Stimulated activated CD4-positive, alpha-beta T cell treated with anti-CD3 and anti-CD28 coated beads, Interleukin-15, amount 100 ng/mL, for 24 hours (primary cell): ENCODE data around the gene FMN1.

Source experiments
- DNase-seq: peaks from one replicate; pipeline ENCODE4 v3.0.0-alpha.2; 2020

The FMN1 gene

DNA sequence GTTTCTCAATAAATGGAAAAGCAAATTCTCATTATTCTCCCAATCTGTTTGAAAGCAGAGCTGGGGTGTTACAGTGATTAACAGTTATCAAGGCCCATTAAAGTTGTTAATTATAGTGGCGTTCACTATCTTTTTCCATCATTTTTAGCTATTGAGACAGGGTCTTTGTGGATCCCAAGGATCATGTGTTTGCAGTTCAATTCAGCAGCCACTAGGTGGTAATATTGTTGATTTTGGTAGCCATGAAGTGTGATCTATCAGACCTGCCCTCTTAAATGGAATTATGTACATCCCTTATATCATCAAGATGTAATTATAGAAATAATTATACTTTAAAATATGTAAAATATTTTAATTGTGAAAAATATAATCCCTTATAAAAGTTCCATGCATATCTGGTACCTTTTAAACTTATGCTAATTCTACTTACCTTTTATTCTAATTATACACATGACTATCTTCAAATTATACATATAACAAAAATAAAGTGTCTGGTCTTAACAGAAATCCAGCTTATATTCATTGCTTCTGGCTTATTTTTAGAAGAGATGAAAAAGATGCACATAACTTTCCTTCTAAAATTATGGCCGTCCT, 350.3 kb downstream of the FMN1 start:
- no peak for DNase-seq

DNA sequence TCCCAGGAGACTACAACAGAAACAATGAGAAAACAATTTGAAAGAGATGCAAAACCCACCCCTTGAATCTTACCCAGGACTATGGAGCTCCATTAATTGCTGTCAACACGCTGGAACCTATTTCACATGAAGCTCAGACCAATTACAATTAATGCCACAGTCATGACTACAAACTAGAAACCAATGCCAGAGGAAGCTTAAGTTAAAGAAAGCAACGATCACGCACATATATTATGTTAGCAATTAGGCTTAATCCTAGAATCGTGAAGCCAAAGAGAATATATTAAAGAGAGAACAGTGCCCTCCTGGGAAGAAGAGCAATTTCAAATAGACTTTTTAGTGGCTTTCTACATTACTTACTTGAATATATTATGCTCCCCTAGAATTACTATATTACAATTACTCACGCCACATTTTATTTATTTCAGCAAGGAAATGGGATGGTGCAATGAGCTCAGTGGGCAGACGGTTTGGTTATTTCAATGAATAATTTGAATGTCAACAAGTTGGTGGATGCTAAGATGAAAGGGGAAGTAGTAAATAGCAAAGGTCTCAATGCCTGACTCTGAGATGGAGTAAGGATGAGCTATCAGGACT, 351.2 kb downstream of the FMN1 start:
- DNase-seq, result no peak

GRCh38 chr15:32842081-32842480, 352.4 kb downstream of the FMN1 start:
- no peak for DNase-seq

- DNase-seq, result no peak
Observed at GRCh38 chr15:32840507-32841245, 353.8 kb downstream of the FMN1 start.

GRCh38 chr15:32838820-32839219, 355.7 kb downstream of the FMN1 start:
- no peak for DNase-seq

GRCh38 chr15:32838338-32838737, 356.2 kb downstream of the FMN1 start:
- DNase-seq, result no peak

DNA sequence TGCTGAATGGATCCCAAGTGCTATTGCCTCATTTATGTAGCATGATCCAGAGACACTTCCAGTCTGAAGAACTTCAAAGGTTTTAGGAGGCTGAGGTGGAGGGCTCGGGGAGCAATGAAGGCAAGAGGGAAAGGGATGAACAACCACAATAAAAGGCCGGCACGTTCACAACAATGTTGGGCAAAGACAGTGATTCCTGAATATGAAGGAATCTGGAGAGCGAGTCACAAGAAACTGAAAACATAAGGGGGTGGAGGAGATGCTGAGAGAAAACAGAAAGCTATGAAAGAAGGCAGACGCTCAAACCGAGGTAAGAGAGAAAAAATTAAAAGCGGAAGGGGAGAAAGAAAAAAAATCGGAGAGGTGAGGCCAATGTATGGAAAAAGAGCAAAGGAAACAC, 356.6 kb downstream of the FMN1 start:
- DNase-seq, result no peak

- DNase-seq, result no peak
Observed at GRCh38 chr15:32834156-32834555, 360.4 kb downstream of the FMN1 start.

DNA sequence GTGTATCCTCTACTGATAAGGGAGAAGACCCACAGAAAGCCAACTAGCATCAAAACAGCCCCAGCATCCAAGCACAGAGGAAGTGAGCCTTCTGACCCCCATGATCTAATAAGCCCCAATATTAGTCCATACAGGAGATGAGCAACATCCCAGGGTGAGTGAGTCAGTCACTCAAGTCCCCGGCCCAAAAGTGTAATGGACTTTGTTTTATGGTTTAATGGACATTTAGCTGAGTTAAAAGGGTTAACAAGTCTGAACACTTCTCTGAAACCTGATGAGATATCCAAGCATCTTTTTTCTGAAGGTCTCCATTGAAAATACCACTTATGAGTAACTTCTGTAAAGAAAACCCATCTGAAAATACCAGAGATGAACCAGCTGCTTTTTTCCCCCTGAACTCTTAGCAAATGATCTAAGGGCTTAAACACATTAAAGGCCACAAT, 361.1 kb downstream of the FMN1 start:
- DNase-seq, result no peak

- DNase-seq, result no peak
Observed at GRCh38 chr15:32831485-32831884, 363.0 kb downstream of the FMN1 start.

DNA sequence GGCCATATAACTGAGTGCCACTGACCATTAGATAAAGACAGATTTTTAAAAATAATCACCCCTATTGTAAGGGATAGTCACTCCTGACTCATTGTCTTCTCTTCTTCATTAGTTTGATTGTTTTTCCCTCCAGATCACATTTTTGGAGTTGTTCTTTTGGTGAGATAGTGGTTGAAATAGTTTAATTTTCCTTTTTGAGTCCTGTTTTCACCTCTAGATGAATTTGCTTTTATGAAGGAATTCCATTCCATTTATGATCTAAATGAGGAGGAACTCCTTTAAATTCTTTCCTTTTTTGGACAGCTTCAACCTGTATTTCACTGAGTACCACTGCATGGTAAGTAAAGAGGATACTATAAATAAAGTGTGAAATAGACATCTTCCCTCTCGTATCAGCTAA, 364.3 kb downstream of the FMN1 start:
- no peak for DNase-seq

GRCh38 chr15:32829436-32829835, 365.1 kb downstream of the FMN1 start:
- no peak for DNase-seq

GRCh38 chr15:32828507-32829186, 365.9 kb downstream of the FMN1 start:
- no peak for DNase-seq

GRCh38 chr15:32826685-32827084, 367.8 kb downstream of the FMN1 start:
- DNase-seq, result no peak

DNA sequence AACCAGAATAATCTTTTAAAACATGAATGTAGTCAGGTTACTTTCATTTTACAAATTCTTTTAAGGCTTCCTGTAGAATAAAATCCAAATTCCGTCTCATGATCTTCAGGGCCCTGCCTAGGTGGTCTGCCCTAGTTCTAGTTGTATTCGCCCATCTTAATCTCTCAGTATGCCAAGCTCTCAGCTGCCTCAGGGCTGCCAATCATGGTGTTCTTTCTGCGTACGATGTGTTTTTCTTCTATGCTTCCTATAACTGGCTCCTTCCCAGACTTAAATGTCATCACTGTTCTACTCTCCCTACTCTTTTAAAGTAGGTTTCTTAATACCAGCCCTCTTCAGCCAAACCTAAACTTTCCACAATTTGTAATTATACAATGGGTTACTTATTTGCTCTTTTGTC, 369.3 kb downstream of the FMN1 start:
- no peak for DNase-seq

GRCh38 chr15:32824777-32825176, 369.7 kb downstream of the FMN1 start:
- no peak for DNase-seq

GRCh38 chr15:32823750-32824149, 370.8 kb downstream of the FMN1 start:
- no peak for DNase-seq

GRCh38 chr15:32822739-32823138, 371.8 kb downstream of the FMN1 start:
- no peak for DNase-seq

DNA sequence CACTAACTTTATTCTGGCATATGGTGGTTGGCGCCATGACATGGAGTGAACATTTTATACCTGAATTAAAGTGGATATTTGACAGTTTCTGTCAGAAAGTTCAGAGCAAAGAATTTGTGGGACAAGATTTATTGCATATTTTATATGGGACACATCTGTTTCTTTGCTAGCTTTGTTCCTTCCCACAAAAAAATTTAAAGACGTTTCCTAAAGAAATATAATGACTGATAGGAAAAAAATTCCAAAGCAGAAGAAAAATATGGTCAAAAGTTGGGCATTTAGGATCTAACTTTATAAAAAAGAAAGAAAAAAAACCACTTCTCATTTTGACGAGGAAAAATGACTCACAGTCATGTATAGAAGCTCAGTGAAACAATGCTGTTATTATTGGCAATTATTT, 375.1 kb downstream of the FMN1 start:
- no peak for DNase-seq

- no peak for DNase-seq
Observed at GRCh38 chr15:32818758-32819447, 375.6 kb downstream of the FMN1 start.

DNA sequence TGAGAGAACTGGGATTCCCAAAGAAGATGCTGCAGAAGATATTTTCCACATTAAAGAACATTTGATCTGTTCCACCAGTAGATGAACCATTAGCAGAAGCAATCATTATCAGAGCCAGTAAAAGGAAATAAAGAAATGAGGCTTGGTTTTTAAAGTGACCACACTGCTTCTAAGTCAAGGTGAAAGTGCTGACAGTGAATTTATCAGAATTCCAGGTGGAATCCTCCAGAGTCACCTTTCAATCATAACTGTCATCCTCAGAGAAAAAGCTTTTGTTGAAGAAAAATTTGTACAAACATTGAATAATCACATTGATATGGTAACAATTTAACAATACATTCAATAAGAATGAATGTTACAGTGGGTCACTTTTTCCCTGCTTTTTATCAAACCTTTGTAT, 376.9 kb downstream of the FMN1 start:
- no peak for DNase-seq

GRCh38 chr15:32807331-32807730, 387.2 kb downstream of the FMN1 start:
- no peak for DNase-seq

- DNase-seq, result no peak
Observed at GRCh38 chr15:32803631-32804030, 390.9 kb downstream of the FMN1 start.
